ENCODE results near the gene ZNF444.
"Not testable (repeated sequence)": the region's sequence is repeated elsewhere in the genome, so short reads cannot be mapped to it uniquely, and the experiment has no call there.

ZNF444 gene

GRCh38 chr19:56140583-56141416, at the start of gene ZNF444:
TSS of gene ZNF444 (plus strand) at chr19:56141287. CDS start at chr19:56146912, 5,625 bp downstream.
- no peaks in the 10 kb centered on the region for H3K36me3 ChIP-seq (ENCODE audit: insufficient read depth, low read depth, low read length)
- peaks cover 18% of the 10 kb centered on the region; the same call in 1 of the 2 replicates for H3K4me1 ChIP-seq (ENCODE audit: insufficient read depth, low read length)
- H3K4me3 ChIP-seq (ENCODE audit: low read length), result peak within 1 kb of the TSS; percentile 80

GRCh38 chr19:56091751-56092546, 49.1 kb upstream of the ZNF444 start:
- peaks cover 33% of the 10 kb centered on the region for H3K36me3 ChIP-seq (ENCODE audit: insufficient read depth, low read depth, low read length)
- peaks cover 7% of the 10 kb centered on the region for H3K9me3 ChIP-seq (ENCODE audit: insufficient read depth, low read depth, low read length)
- no peak overlapping the region for H3K4me3 ChIP-seq (ENCODE audit: low read length)
- H3K27me3 ChIP-seq (ENCODE audit: insufficient read depth, low read length), result no peaks in the 10 kb centered on the region
- no peak overlapping the region for H3K9ac ChIP-seq (ENCODE audit: low read depth, low read length)
- H3K27ac ChIP-seq (ENCODE audit: low read length), result no peak overlapping the region
- no peaks in the 10 kb centered on the region for H3K4me1 ChIP-seq (ENCODE audit: insufficient read depth, low read length)

More at GRCh38 chr19:56140583-56141416, at the start of gene ZNF444:
- no peaks in the 10 kb centered on the region for H3K9me3 ChIP-seq (ENCODE audit: insufficient read depth, low read depth, low read length)
- no peaks in the 10 kb centered on the region for H3K27me3 ChIP-seq (ENCODE audit: insufficient read depth, low read length)
- H3K27ac ChIP-seq (ENCODE audit: low read length), result peak within 1 kb of the TSS; percentile 71
- H3K9ac ChIP-seq (ENCODE audit: low read depth, low read length), result peak within 1 kb of the TSS; percentile 89; the same call in 1 of the 2 replicates

- H3K36me3 ChIP-seq (ENCODE audit: insufficient read depth, low read depth, low read length), result peaks cover 40% of the 10 kb centered on the region
- no peak overlapping the region for H3K9ac ChIP-seq (ENCODE audit: low read depth, low read length)
- no peak overlapping the region for H3K27ac ChIP-seq (ENCODE audit: low read length)
- H3K4me3 ChIP-seq (ENCODE audit: low read length), result no peak overlapping the region
- peaks cover 7% of the 10 kb centered on the region for H3K9me3 ChIP-seq (ENCODE audit: insufficient read depth, low read depth, low read length)
- no peaks in the 10 kb centered on the region for H3K4me1 ChIP-seq (ENCODE audit: insufficient read depth, low read length)
- H3K27me3 ChIP-seq (ENCODE audit: insufficient read depth, low read length), result no peaks in the 10 kb centered on the region
Measured at GRCh38 chr19:56092685-56093631, 48.1 kb upstream of the ZNF444 start.

GRCh38 chr19:56094449-56094848, 46.6 kb upstream of the ZNF444 start:
- Histone ChIP-seq H3K9me3 (ENCODE audit: insufficient read depth, low read depth, low read length) (peaks cover 7% of the 10 kb centered on the region), H3K4me3 (ENCODE audit: low read length) (no peak overlapping the region), H3K9ac (ENCODE audit: low read depth, low read length) (no peak overlapping the region), H3K4me1 (ENCODE audit: insufficient read depth, low read length) (no peaks in the 10 kb centered on the region), H3K36me3 (ENCODE audit: insufficient read depth, low read depth, low read length) (peaks cover 37% of the 10 kb centered on the region), H3K27ac (ENCODE audit: low read length) (no peak overlapping the region), H3K27me3 (ENCODE audit: insufficient read depth, low read length) (no peaks in the 10 kb centered on the region)

- Histone ChIP-seq H3K27me3 (ENCODE audit: insufficient read depth, low read length) (no peaks in the 10 kb centered on the region), H3K4me3 (ENCODE audit: low read length) (no peak overlapping the region), H3K9ac (ENCODE audit: low read depth, low read length) (no peak overlapping the region), H3K27ac (ENCODE audit: low read length) (no peak overlapping the region), H3K9me3 (ENCODE audit: insufficient read depth, low read depth, low read length) (peaks cover 7% of the 10 kb centered on the region), H3K4me1 (ENCODE audit: insufficient read depth, low read length) (no peaks in the 10 kb centered on the region), H3K36me3 (ENCODE audit: insufficient read depth, low read depth, low read length) (peaks cover 42% of the 10 kb centered on the region)
Measured at GRCh38 chr19:56096665-56097064, 44.4 kb upstream of the ZNF444 start.

GRCh38 chr19:56097306-56097705, 43.8 kb upstream of the ZNF444 start:
- Histone ChIP-seq H3K4me3 (ENCODE audit: low read length) (no peak overlapping the region), H3K27ac (ENCODE audit: low read length) (no peak overlapping the region), H3K9me3 (ENCODE audit: insufficient read depth, low read depth, low read length) (peaks cover 7% of the 10 kb centered on the region), H3K9ac (ENCODE audit: low read depth, low read length) (no peak overlapping the region), H3K4me1 (ENCODE audit: insufficient read depth, low read length) (no peaks in the 10 kb centered on the region), H3K27me3 (ENCODE audit: insufficient read depth, low read length) (no peaks in the 10 kb centered on the region), H3K36me3 (ENCODE audit: insufficient read depth, low read depth, low read length) (peaks cover 49% of the 10 kb centered on the region)

- H3K27me3 ChIP-seq (ENCODE audit: insufficient read depth, low read length), result no peaks in the 10 kb centered on the region
- peaks cover 51% of the 10 kb centered on the region for H3K36me3 ChIP-seq (ENCODE audit: insufficient read depth, low read depth, low read length)
- no peak overlapping the region for H3K27ac ChIP-seq (ENCODE audit: low read length)
- peaks cover 7% of the 10 kb centered on the region for H3K9me3 ChIP-seq (ENCODE audit: insufficient read depth, low read depth, low read length)
- H3K4me3 ChIP-seq (ENCODE audit: low read length), result no peak overlapping the region
- no peak overlapping the region for H3K9ac ChIP-seq (ENCODE audit: low read depth, low read length)
- H3K4me1 ChIP-seq (ENCODE audit: insufficient read depth, low read length), result no peaks in the 10 kb centered on the region
Measured at GRCh38 chr19:56097776-56098175, 43.3 kb upstream of the ZNF444 start.

- H3K9ac ChIP-seq (ENCODE audit: low read depth, low read length); H3K4me3 ChIP-seq (ENCODE audit: low read length); H3K4me1 ChIP-seq (ENCODE audit: insufficient read depth, low read length); H3K27ac ChIP-seq (ENCODE audit: low read length); H3K9me3 ChIP-seq (ENCODE audit: insufficient read depth, low read depth, low read length); H3K27me3 ChIP-seq (ENCODE audit: insufficient read depth, low read length): not testable (repeated sequence)
- peaks cover 46% of the 10 kb centered on the region for H3K36me3 ChIP-seq (ENCODE audit: insufficient read depth, low read depth, low read length)
Measured at GRCh38 chr19:56098237-56098636, 42.9 kb upstream of the ZNF444 start.

- H3K9ac ChIP-seq (ENCODE audit: low read depth, low read length), result no peak overlapping the region
- peaks cover 42% of the 10 kb centered on the region for H3K36me3 ChIP-seq (ENCODE audit: insufficient read depth, low read depth, low read length)
- no peak overlapping the region for H3K4me3 ChIP-seq (ENCODE audit: low read length)
- no peaks in the 10 kb centered on the region for H3K4me1 ChIP-seq (ENCODE audit: insufficient read depth, low read length)
- H3K27ac ChIP-seq (ENCODE audit: low read length), result no peak overlapping the region
- H3K9me3 ChIP-seq (ENCODE audit: insufficient read depth, low read depth, low read length), result no peaks in the 10 kb centered on the region
- no peaks in the 10 kb centered on the region for H3K27me3 ChIP-seq (ENCODE audit: insufficient read depth, low read length)
Measured at GRCh38 chr19:56098731-56099568, 42.1 kb upstream of the ZNF444 start.

GRCh38 chr19:56099638-56100539, 41.2 kb upstream of the ZNF444 start:
- Histone ChIP-seq H3K36me3 (ENCODE audit: insufficient read depth, low read depth, low read length) (peaks cover 42% of the 10 kb centered on the region), H3K9me3 (ENCODE audit: insufficient read depth, low read depth, low read length) (no peaks in the 10 kb centered on the region), H3K4me3 (ENCODE audit: low read length) (no peak overlapping the region), H3K27me3 (ENCODE audit: insufficient read depth, low read length) (no peaks in the 10 kb centered on the region), H3K4me1 (ENCODE audit: insufficient read depth, low read length) (no peaks in the 10 kb centered on the region), H3K9ac (ENCODE audit: low read depth, low read length) (no peak overlapping the region), H3K27ac (ENCODE audit: low read length) (no peak overlapping the region)
